GM18909 (cell line): ENCODE results near the gene ODAD4.
"Not testable (repeated sequence)": the region's sequence is repeated elsewhere in the genome, so short reads cannot be mapped to it uniquely, and the experiment has no call there.

ENCODE experiments used
- ATAC-seq: cut with Tn5 transposase; IDR thresholded peaks from one replicate; pipeline ENCODE4 v1.9.1; 2021; ENCODE audit warnings: mild to moderate bottlenecking; ENCODE audit not compliant: unreplicated experiment, poor library complexity

The ODAD4 gene

GRCh38 chr17:41912925-41913324, 17.5 kb upstream of the ODAD4 start:
- ATAC-seq = no peak

GRCh38 chr17:41913798-41914197, 16.6 kb upstream of the ODAD4 start:
- no peak for ATAC-seq

GRCh38 chr17:41914358-41914766, 16.1 kb upstream of the ODAD4 start:
- no peak for ATAC-seq

DNA sequence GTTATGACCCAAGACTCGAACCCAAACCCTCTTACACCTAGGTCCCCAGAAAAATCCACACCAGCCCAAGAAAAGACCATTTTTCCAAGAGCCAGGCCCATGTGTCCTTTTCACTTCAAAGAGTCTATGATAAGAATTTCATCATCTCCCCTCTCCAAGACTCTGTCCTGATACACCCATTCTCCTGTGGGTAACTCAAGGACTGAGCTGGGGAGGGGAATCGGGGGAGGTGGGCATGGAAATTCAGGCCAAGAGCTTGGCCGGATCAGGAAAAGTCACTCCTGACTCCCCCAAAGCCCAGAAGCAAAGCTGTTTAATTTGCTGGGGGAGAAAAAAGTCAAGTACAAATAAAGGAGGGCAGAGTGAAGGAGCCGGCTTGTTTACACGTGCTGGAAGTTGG, 15.4 kb upstream of the ODAD4 start:
- ATAC-seq = no peak

- no peak for ATAC-seq
Observed at GRCh38 chr17:41915566-41915965, 14.9 kb upstream of the ODAD4 start.

DNA sequence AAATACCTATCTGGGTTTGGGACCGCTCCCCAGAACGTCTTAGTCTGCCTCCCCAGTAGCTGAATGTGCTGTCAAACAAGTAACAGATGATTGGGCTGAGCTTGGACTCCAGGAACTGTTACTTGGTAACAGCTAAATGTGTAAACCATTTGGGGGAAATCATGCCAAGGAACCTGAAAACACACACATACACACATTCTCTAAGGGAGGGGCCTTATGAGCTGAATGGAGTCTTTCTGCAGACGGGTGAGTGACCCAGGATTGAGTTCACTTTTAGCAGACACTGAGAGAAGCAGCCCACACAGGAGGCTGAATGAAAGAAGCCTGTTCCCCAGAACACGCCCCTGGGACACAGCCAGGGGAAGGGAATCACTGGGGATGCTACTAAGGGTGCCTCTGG, 13.2 kb upstream of the ODAD4 start:
- ATAC-seq = no peak

GRCh38 chr17:41917679-41918313, 12.6 kb upstream of the ODAD4 start:
- ATAC-seq = peak; percentile 17

DNA sequence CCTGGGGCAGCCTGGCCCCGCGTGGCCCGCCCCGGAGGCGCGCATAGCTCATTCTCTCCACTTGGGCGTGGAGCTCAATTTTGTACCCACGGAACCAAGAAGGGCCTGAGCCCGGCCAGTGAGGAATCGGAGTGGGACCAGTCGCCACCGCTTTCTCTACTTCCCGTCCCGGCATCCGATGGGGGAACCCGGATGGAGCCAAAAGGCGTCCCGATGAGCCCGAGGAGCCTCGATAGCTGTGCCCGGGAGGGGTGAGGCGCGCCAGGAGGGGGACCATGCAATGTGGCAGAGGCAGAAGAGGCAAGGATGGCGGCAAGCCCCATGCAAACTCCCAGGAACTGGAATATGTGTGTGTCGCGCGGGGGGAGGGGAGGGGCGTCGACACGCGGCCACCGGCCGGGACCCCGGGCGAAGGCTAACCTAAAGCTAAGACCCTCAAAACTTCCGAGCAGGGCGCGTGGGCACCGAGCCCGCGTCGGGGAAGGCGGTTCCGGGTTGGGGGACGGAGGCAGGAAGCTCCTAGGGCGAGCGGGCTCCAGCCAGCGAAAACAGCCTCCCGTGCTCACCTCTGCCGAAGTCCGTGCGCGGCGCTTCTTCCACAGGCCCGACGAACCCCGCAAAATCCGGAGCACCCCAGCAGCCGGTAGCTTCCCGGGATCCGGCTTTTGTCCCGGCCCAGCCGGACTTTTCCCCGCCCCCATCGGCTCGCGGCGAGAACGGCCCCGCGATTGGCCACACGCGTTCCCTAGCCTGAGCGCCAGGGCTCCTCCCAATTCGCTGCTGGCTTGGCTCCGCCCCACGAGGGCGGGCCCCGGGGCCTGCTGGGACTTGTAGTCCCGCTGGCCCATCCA, 11.9 kb upstream of the ODAD4 start, which contains the start of gene ACLY:
ACLY (minus strand) TSS at position 638 of the 851 bp plus-strand sequence. CDS start 5,078 bp downstream, outside the sequence.
- ATAC-seq = peak; percentile 91

DNA sequence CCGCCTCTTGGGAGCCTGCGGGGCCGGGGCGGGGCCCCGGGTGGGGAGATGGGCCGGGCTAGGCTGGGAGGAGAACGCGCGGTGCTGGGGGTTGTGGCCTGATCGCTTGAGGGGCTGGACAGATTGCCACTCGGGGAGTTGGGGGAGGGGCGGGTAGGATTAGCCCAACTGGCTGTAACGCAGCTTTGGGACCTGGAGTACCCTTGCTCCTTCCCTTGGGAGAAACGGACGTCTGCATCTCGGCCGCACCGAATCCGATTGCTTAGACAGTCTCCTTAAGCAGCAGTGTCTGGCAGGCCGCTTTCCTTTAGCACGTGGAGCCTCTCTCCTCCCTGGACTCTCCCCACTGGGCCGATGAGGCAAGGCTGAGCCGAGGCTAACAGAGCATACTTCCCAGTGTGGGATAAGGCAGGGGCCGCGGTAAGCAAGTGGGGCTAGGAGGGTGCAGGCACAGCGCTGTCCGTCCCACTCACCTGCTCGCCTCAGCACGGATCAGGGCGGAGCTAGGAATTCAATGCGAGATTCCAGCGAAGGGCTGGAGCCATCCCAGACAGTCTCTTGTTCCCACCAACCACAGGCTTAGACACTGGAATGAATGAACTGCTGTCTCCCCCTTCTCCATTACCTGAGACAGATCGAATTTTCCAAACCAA, 11.1 kb upstream of the ODAD4 start:
- peak; percentile 11 for ATAC-seq

DNA sequence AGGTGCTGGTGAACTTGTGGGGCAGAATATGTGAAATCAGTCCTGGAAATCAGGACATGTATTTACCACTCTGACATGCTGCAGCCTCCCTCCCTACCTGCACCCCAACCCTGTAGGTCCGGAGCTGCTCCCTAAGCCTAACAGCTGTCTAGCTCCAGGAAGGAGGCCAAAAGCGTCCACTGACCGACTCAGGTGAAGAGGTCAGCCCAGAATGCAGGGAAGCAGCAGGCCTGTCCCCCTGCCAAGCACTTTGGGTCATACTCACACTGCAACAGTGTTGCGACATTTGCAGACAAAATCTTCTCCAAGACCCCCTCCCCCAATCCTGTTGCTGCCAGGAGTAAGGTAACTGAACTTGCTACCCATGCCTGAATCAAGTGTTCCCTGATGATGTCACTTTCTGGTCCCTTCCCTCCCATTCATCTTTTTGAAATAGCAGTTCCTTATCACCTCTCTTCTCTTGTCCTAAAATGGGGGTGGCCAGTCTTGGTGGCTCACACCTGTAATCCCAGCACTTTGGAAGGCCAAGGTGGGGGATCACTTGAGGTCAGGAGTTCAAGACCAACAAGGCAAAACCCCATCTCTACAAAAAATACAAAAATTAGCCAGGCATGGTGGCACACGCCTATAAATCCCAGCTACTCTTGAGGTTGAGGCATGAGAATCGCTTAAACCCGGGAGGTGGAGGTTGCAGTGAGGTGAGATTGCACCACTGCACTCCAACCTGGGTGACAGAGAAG, 10.4 kb upstream of the ODAD4 start:
- ATAC-seq = no peak

DNA sequence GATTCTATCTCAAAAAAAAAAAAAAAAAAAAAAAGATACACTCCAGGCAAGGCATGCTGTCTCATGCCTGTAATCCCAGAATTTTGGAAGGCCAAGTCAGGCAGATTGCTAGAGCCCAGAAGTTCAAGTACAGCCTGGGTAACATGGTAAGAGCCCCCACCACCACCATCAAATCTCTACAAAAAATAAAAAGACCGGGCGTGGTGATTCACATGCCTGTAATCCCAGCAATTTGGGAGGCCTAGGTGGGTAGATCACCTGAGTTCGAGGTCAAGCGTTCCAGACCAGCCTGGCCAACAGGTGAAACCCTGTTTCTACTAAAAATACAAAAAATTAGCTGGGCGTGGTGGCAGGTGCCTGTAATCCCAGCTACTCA, 9.8 kb upstream of the ODAD4 start:
- no peak for ATAC-seq

DNA sequence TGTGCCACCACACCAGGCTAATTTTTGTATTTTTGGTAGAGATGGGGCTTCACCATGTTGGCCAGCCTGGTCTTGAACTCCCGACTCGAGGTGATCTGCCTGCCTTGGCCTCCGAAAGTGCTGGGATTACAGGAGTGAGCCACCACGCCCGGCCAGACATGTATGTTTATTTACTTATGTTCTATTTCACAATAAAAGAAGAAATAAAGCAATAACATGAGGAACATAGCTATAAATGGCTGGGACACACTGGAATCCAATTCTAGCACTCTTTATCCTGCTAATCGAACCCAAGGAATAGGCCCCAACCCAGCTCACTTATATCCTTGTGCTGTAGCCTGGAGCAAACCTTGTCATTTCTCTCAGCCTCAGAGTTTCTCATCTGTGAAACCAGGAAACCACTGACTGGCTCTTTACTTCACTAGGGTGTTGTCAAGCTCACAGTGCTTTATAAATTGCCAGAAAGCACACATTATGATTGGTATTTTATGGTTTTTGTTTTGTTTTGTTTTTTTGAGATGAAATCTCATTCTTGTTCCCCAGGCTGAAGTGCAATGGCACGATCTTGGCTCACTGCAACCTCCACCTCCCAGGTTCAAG, 4.3 kb upstream of the ODAD4 start:
- no peak for ATAC-seq

GRCh38 chr17:41928693-41929251, 1.6 kb upstream of the ODAD4 start:
- no peak for ATAC-seq

DNA sequence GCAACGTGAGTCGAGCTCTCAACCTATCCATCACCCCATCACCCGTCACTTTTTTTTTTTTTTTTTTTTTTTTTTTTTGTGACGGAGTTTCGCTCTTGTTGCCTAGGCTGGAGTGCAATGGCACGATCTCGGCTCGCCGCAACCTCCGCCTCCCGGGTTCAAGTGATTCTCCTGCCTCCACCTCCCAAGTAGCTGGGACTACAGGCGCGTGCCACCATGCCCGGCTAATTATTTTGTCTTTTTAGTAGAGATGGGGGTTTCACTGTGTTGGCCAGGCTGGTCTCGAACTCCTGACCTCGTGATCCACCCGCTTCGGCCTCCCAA, 378 bp downstream of the ODAD4 start:
- not testable (repeated sequence) for ATAC-seq

GRCh38 chr17:41931715-41932114, 1.3 kb downstream of the ODAD4 start:
- ATAC-seq = not testable (repeated sequence)

GRCh38 chr17:41932816-41933389, 2.5 kb downstream of the ODAD4 start:
- ATAC-seq = no peak

- ATAC-seq = no peak
Observed at GRCh38 chr17:41935641-41936040, 5.2 kb downstream of the ODAD4 start.

DNA sequence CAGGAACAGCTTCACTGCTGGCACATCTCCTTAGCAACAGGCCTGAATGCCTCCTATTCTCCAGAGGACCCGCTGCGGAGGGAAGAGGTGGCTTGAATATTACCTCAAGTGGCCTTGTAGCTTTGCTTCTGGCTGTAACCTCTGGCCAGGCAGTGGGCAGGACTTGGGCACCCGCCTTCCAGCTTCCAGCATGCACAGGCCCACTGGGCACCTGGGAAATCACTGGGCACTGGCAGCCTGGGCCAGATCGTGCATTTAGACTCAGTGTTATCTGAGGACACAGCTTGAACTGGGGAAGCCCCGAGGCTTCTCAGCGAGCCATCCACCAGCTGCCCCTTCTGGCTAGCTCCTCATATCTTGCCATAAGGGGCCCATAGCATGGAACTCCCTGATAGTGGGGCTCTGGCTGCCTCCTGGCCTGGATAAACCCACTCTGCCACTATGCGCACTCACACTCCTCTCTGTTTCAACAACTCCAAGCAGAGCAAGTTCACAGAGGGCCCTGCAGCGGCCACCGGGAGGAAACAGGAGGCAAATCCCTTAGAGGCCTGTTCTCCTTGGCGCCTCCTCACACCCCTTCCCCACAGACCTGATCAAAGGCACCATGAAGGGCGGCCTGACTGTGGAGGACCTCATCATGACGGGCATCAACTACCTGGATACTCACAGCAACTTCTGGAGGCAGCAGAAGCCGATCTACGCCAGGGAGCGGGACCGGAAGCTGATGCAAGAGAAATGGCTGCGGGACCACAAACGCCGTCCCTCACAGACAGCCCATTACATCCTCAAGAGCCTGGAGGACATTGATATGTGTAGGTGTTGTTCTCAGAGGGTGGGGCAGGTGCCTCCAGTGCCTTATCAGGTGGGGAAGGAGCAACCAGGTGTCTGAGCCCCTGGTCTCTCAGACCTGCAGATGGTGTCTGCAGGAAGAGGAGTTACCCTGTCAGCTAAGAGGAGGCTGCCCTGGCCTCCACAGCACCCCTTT, 7.8 kb downstream of the ODAD4 start:
- no peak for ATAC-seq
